Measurements from ENCODE around the gene APCDD1L.
"Not testable (repeated sequence)": the region's sequence is repeated elsewhere in the genome, so short reads cannot be mapped to it uniquely, and the experiment has no call there.

The APCDD1L gene

DNA sequence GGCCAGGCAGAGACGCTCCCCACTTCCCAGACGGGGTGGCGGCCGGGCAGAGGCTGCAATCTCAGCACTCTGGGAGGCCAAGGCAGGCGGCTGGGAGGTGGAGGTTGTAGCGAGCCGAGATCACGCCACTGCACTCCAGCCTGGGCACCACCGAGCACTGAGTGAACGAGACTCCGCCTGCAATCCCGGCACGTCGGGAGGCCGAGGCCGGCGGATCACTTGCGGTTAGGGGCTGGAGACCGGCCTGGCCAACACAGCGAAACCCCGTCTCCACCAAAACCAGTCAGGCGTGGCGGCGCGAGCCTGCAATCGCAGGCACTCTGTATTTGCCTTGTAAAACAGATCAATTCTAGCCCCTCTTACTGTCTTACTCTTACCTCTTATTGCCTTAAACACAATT is 100.4 kb downstream of the APCDD1L start:
- not testable (repeated sequence) for DNase-seq (ENCODE audit: low read depth in 2 of 2)

DNA sequence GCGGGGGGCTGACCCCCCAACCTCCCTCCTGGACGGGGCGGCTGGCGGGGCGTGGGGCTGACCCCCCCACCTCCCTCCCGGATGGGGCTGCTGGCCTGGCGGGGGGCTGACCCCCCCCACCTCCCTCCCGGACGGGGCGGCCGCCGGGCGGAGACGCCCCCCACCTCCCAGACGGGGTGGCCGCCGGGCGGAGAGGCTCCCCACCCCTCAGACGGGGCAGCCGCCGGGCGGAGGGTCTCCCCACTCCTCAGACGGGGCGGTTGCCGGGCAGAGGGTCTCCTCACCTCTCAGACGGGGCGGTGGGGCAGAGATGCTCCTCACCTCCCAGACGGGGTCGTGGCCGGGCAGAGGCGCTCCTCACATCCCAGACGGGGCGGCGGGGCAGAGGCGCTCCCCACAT is 101.0 kb downstream of the APCDD1L start:
- not testable (repeated sequence) for DNase-seq (ENCODE audit: low read depth in 2 of 2)
